ENCODE results near the gene ZNF408. TPM values are rescaled to one million over a fixed set of nuclear protein-coding genes. Genes with fewer than 3 reads are reported as not detected.
A peak's percentile ranks its signal among the peaks of the same experiment; 100 is the strongest.

ZNF408 gene
- total and polyA plus RNA-seq, 7 donors: 5.0 to 15.0 (median 9.9) TPM

- H3K4me1 ChIP-seq: no peaks in the 10 kb centered on the region
- no peak for ATAC-seq
- H3K27me3 ChIP-seq (ENCODE audit: insufficient read depth in 3 of 3, low read length in 2 of 3): no peaks in the 10 kb centered on the region
- TF ChIP-seq, protein P1, sequence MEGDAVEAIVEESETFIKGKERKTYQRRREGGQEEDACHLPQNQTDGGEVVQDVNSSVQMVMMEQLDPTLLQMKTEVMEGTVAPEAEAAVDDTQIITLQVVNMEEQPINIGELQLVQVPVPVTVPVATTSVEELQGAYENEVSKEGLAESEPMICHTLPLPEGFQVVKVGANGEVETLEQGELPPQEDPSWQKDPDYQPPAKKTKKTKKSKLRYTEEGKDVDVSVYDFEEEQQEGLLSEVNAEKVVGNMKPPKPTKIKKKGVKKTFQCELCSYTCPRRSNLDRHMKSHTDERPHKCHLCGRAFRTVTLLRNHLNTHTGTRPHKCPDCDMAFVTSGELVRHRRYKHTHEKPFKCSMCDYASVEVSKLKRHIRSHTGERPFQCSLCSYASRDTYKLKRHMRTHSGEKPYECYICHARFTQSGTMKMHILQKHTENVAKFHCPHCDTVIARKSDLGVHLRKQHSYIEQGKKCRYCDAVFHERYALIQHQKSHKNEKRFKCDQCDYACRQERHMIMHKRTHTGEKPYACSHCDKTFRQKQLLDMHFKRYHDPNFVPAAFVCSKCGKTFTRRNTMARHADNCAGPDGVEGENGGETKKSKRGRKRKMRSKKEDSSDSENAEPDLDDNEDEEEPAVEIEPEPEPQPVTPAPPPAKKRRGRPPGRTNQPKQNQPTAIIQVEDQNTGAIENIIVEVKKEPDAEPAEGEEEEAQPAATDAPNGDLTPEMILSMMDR (IDR thresholded peaks at IDR 0.05): no peak
- no peak overlapping the region for H3K4me3 ChIP-seq
- no peak for DNase-seq
- no peak overlapping the region for H3K27ac ChIP-seq
- no peaks in the 10 kb centered on the region for H3K9me3 ChIP-seq
- intact Hi-C loops (cut with DNase I): loop anchor here in 1 of 2 donors (10.0 kb wide), 1 partner anchor 100 kb away; no protein-coding TSS in a partner anchor
- 70 to 82% (median 72%) methylated on average over 6 of the region's 6 CpGs for WGBS, 3 donors
- peaks cover 6 to 99% of the 10 kb centered on the region in 2 donors for H3K36me3 ChIP-seq (ENCODE audit: insufficient read depth in 1 of 2, low read depth in 1 of 2)
Measured at GRCh38 chr11:46664612-46665011, 36.2 kb upstream of the ZNF408 start.

GRCh38 chr11:46665356-46665755 lies 35.5 kb upstream of the ZNF408 start:
- no peaks in the 10 kb centered on the region for H3K27me3 ChIP-seq (ENCODE audit: insufficient read depth in 3 of 3, low read length in 2 of 3)
- H3K9me3 ChIP-seq: no peaks in the 10 kb centered on the region
- TF ChIP-seq, protein P1 (IDR thresholded peaks at IDR 0.05): no peak
- H3K36me3 ChIP-seq (ENCODE audit: insufficient read depth in 1 of 2, low read depth in 1 of 2): peaks cover 9 to 96% of the 10 kb centered on the region in 2 donors
- no peak for DNase-seq
- intact Hi-C loops (cut with DNase I): loop anchor here in 1 of 2 donors (10.0 kb wide), 1 partner anchor 99 kb away; no protein-coding TSS in a partner anchor
- H3K4me3 ChIP-seq: no peak overlapping the region
- H3K27ac ChIP-seq: peak overlapping the region; percentile 16
- ATAC-seq: no peak
- WGBS, 3 donors: 59 to 92% (median 65%) methylated on average over 1 of the region's 1 CpG
- no peaks in the 10 kb centered on the region for H3K4me1 ChIP-seq

DNA sequence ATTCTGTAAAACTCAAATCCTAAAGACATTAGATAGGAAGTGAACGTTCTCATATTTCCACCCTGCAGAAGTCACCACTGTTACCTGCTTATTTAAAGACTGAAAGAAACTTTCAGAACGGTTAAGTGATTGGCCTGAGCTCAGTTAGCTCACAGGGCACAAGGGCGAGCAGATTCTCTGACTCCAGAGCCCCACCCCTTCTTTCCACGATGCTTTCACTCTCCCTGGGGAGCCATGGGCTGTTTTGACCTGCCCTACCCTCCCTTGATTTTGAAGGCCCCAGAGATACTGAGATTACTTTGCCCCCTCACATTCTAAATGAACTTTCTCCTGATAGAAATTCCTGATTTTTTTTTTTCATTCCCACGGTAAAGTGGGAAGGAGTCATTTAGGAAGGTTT lies 34.3 kb upstream of the ZNF408 start:
- ATAC-seq (peak in 2 of 4 donors; percentile 39 to 48), DNase-seq (peak in 1 of 2 donors; percentile 71)
- intact Hi-C loops (cut with DNase I): loop anchor here in 1 of 2 donors (10.0 kb wide), 1 partner anchor 98 kb away; no protein-coding TSS in a partner anchor
- Histone ChIP-seq H3K27me3 (ENCODE audit: insufficient read depth in 3 of 3, low read length in 2 of 3) (no peaks in the 10 kb centered on the region), H3K9me3 (no peaks in the 10 kb centered on the region), H3K4me1 (no peaks in the 10 kb centered on the region), H3K36me3 (ENCODE audit: insufficient read depth in 1 of 2, low read depth in 1 of 2) (peaks cover 9 to 96% of the 10 kb centered on the region in 2 donors), H3K4me3 (no peak overlapping the region), H3K27ac (no peak overlapping the region)
- 41 to 54% (median 46%) methylated on average over 5 of the region's 5 CpGs for WGBS, 3 donors
- TF ChIP-seq, protein P1 (IDR thresholded peaks at IDR 0.05): no peak

DNA sequence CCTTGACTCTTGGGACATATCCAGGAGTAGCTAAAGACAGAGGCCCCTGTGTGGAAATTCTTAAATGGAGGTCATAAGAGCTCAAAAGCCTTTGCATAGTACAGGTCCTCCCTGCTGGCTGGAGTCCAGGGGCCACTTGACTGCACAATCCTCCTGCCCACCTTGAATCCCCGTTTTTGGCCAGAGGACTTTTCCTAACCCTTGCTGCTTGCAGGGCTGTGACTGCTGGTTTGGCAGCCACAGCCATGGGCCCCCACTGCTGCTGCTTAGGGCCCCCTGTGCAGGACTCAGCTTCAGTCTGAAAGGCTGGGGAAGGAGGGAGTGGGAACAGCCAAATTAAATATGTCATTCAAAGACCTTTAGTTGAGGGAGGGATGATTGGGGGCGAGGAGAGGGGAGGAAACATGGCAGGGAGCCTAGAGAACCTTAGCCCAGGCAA lies 33.8 kb upstream of the ZNF408 start:
- ATAC-seq (peak in 1 of 4 donors; percentile 18), DNase-seq (peak in 1 of 2 donors; percentile 66)
- no peak overlapping the region for H3K27ac ChIP-seq
- peaks cover 9 to 96% of the 10 kb centered on the region in 2 donors for H3K36me3 ChIP-seq (ENCODE audit: insufficient read depth in 1 of 2, low read depth in 1 of 2)
- no peaks in the 10 kb centered on the region for H3K9me3 ChIP-seq
- H3K4me1 ChIP-seq: no peaks in the 10 kb centered on the region
- no peaks in the 10 kb centered on the region for H3K27me3 ChIP-seq (ENCODE audit: insufficient read depth in 3 of 3, low read length in 2 of 3)
- TF ChIP-seq, protein P1 (IDR thresholded peaks at IDR 0.05): no peak
- intact Hi-C loops (cut with DNase I): loop anchor here in 1 of 2 donors (10.0 kb wide), 1 partner anchor 98 kb away; no protein-coding TSS in a partner anchor
- H3K4me3 ChIP-seq: no peak overlapping the region
- 49 to 62% (median 59%) methylated on average over 2 of the region's 2 CpGs for WGBS, 3 donors

Data from psoas muscle (tissue), 8 donors.